OCI-LY3 (cell line): ENCODE data around the gene FAM180B.
"Not testable (repeated sequence)": the region's sequence is repeated elsewhere in the genome, so short reads cannot be mapped to it uniquely, and the experiment has no call there.

Experiments used
- H2AFZ ChIP-seq: fragments of 200-600, 300-600 bp; shearing (Covaris generic); 2 replicates; pipeline ENCODE4 v1.6.0; 2014; ENCODE audit warnings: antibody characterized with exemption, low read depth, low read length
- H3K27ac ChIP-seq: fragments of 200-600, 300-600 bp; sonication (generic); 2 replicates; pipeline ENCODE4 v1.5.1; 2014; ENCODE audit warnings: mild to moderate bottlenecking, low read length, moderate library complexity, mixed read lengths
- H3K27me3 ChIP-seq: fragments of 200-600, 300-600 bp; sonication (generic); 2 replicates; pipeline ENCODE4 v1.6.1; 2014; ENCODE audit warnings: low read depth, low read length, mixed read lengths
- H3K36me3 ChIP-seq: fragments of 200-600, 300-600 bp; sonication (generic); replicated peaks from 2 replicates; pipeline ENCODE3; 2014; ENCODE audit warnings: low read depth, low read length, mixed read lengths
- H3K4me1 ChIP-seq: fragments of 300-600, 200-600 bp; sonication (generic); 2 replicates; pipeline ENCODE4 v1.6.1; 2014; ENCODE audit warnings: low read length, mixed read lengths
- H3K4me2 ChIP-seq: fragments of 200-600, 300-600 bp; sonication (generic); 2 replicates; pipeline ENCODE4 v1.6.1; 2014; ENCODE audit warnings: low read length, mixed read lengths
- H3K4me3 ChIP-seq: fragments of 300-600, 200-600 bp; sonication (generic); 2 replicates; pipeline ENCODE4 v1.5.1; 2014; ENCODE audit warnings: antibody characterized with exemption, mild to moderate bottlenecking, low read length, moderate library complexity
- H3K79me2 ChIP-seq: fragments of 300-600, 200-600 bp; shearing (Covaris generic); 2 replicates; pipeline ENCODE4 v1.6.1; 2014; ENCODE audit warnings: mild to moderate bottlenecking, low read length, mixed read lengths
- H3K9ac ChIP-seq: fragments of 300-600, 200-600 bp; shearing (Covaris generic); 2 replicates; pipeline ENCODE4 v1.6.0; 2014; ENCODE audit warnings: mild to moderate bottlenecking, low read length, moderate library complexity
- H3K9me3 ChIP-seq: fragments of 200-600, 300-600 bp; shearing (Covaris generic); 2 replicates; pipeline ENCODE4 v1.6.1; 2014; ENCODE audit warnings: low read length, mixed read lengths; ENCODE audit not compliant: insufficient read depth
- H4K20me1 ChIP-seq: fragments of 200-600, 300-600 bp; sonication (generic); 2 replicates; pipeline ENCODE4 v1.6.1; 2016; ENCODE audit warnings: low read length, mixed read lengths; ENCODE audit not compliant: insufficient read depth
- EZH2phosphoT487 ChIP-seq: fragments of 200-600 bp; shearing (Covaris generic); IDR thresholded peaks from 2 replicates; pipeline ENCODE4 v1.6.1; 2018; ENCODE audit warnings: antibody characterized with exemption, mixed run types, low read depth
- TF ChIP-seq, protein P1 (sequence below): fragments of 200-600, 300-600 bp; sonication (generic); IDR thresholded peaks from 2 replicates; pipeline ENCODE4 v1.5.1; 2014; ENCODE audit warnings: antibody characterized with exemption, low read length, low read depth

Gene FAM180B

GRCh38 chr11:47541070-47541469 lies 45.4 kb upstream of the FAM180B start:
- Histone ChIP-seq H3K4me3 (no peak overlapping the region), H3K27ac (no peak overlapping the region), H3K79me2 (peaks cover 100% of the 10 kb centered on the region), H3K9me3 (no peaks in the 10 kb centered on the region), H3K27me3 (no peaks in the 10 kb centered on the region), H2AFZ (no peak overlapping the region), H3K9ac (no peak overlapping the region), H3K4me2 (no peak overlapping the region), H3K36me3 (peaks cover 30% of the 10 kb centered on the region), H4K20me1 (peaks cover 91% of the 10 kb centered on the region), H3K4me1 (peaks cover 21% of the 10 kb centered on the region)
- TF ChIP-seq, protein P1, sequence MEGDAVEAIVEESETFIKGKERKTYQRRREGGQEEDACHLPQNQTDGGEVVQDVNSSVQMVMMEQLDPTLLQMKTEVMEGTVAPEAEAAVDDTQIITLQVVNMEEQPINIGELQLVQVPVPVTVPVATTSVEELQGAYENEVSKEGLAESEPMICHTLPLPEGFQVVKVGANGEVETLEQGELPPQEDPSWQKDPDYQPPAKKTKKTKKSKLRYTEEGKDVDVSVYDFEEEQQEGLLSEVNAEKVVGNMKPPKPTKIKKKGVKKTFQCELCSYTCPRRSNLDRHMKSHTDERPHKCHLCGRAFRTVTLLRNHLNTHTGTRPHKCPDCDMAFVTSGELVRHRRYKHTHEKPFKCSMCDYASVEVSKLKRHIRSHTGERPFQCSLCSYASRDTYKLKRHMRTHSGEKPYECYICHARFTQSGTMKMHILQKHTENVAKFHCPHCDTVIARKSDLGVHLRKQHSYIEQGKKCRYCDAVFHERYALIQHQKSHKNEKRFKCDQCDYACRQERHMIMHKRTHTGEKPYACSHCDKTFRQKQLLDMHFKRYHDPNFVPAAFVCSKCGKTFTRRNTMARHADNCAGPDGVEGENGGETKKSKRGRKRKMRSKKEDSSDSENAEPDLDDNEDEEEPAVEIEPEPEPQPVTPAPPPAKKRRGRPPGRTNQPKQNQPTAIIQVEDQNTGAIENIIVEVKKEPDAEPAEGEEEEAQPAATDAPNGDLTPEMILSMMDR, result no peak
- TF ChIP-seq EZH2phosphoT487, result no peak

GRCh38 chr11:47545298-47545697 lies 41.2 kb upstream of the FAM180B start:
- peaks cover 24% of the 10 kb centered on the region for H3K4me1 ChIP-seq
- H3K27ac ChIP-seq, result no peak overlapping the region
- H3K4me2 ChIP-seq, result no peak overlapping the region
- TF ChIP-seq, protein P1, result no peak
- TF ChIP-seq EZH2phosphoT487, result no peak
- peaks cover 90% of the 10 kb centered on the region for H4K20me1 ChIP-seq
- no peak overlapping the region for H2AFZ ChIP-seq
- H3K36me3 ChIP-seq, result peaks cover 26% of the 10 kb centered on the region
- no peak overlapping the region for H3K9ac ChIP-seq
- H3K4me3 ChIP-seq, result no peak overlapping the region
- H3K27me3 ChIP-seq, result no peaks in the 10 kb centered on the region
- H3K79me2 ChIP-seq, result peaks cover 100% of the 10 kb centered on the region
- H3K9me3 ChIP-seq, result no peaks in the 10 kb centered on the region

DNA sequence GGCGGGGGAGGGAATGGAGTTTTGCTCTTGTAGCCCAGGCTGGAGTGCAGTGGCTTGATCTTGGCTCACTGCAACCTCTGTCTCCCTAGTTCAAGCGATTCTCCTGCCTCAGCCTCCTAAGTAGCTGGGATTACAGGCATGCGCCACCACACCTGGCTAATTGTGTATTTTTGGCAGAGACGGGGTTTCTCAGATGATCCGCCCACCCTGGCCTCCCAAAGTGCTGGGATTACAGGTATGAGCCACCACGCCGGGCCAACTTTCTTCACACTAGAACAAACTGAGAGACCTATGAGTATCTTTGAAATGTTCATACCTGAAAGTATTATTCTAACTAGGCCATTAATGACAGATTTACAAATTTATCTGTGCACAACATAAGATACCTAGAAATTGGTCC lies 40.2 kb upstream of the FAM180B start:
- not testable (repeated sequence) for H3K9me3 ChIP-seq, H3K9ac ChIP-seq, H2AFZ ChIP-seq, H3K27ac ChIP-seq, H3K27me3 ChIP-seq, H3K4me2 ChIP-seq, H3K4me3 ChIP-seq
- H3K4me1 ChIP-seq, result peaks cover 32% of the 10 kb centered on the region
- peaks cover 100% of the 10 kb centered on the region for H3K79me2 ChIP-seq
- H4K20me1 ChIP-seq, result peaks cover 90% of the 10 kb centered on the region
- peaks cover 29% of the 10 kb centered on the region for H3K36me3 ChIP-seq

DNA sequence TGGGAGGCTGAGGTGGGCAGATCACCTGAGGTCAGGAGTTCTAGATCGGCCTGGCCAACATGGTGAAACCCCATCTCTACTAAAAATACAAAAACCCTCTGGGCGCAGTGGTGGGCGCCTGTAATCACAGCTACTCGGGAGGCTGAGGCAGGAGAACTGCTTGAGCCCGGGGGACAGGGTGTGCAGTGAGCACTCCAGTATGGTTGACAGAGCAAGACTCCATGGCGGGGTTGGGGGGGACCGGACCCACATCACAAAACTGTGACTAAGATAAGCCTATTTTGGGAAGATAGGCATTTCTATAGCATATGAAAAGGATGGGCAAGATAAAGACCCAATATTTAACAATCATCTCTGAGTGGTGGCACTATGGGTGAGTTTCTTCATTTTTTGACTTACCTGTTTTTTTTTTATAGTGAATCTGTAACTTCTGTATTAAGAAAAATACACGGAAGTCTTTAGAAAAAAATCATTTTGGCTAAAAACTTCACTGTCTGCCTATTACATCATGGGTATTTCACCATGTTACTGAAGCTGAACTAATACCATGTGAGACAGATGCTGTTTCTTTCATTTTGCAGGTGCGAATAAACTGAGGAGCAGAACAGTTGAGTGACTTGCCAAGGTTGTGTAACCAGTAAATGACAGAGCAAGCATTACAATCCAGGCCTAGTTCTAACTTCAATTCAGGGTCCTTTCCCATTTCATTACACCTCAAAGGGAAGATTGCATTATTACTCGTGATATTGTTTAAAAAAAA lies 36.0 kb upstream of the FAM180B start:
- TF ChIP-seq EZH2phosphoT487, result no peak
- TF ChIP-seq, protein P1, result no peak
- peak overlapping the region; percentile 96; the same call in 1 of the 2 replicates for H3K9ac ChIP-seq
- peaks cover 53% of the 10 kb centered on the region for H4K20me1 ChIP-seq
- H3K27ac ChIP-seq, result peak overlapping the region; percentile 81
- H3K9me3 ChIP-seq, result no peaks in the 10 kb centered on the region
- peaks cover 79% of the 10 kb centered on the region for H3K79me2 ChIP-seq
- no peak overlapping the region for H2AFZ ChIP-seq
- peaks cover 30% of the 10 kb centered on the region for H3K36me3 ChIP-seq
- H3K4me2 ChIP-seq, result peak overlapping the region; percentile 95
- no peaks in the 10 kb centered on the region for H3K27me3 ChIP-seq
- peaks cover 21% of the 10 kb centered on the region for H3K4me1 ChIP-seq
- peak overlapping the region; percentile 90 for H3K4me3 ChIP-seq
